SW 1271 (cell line): ENCODE measurements around the gene ELN.
"Not testable (repeated sequence)": the region's sequence is repeated elsewhere in the genome, so short reads cannot be mapped to it uniquely, and the experiment has no call there.

Source experiments
- DNase-seq, 2 experiments: peaks; one replicate each; lab custom pipeline; 2025; lab: John Stamatoyannopoulos, UW

The ELN gene

DNA sequence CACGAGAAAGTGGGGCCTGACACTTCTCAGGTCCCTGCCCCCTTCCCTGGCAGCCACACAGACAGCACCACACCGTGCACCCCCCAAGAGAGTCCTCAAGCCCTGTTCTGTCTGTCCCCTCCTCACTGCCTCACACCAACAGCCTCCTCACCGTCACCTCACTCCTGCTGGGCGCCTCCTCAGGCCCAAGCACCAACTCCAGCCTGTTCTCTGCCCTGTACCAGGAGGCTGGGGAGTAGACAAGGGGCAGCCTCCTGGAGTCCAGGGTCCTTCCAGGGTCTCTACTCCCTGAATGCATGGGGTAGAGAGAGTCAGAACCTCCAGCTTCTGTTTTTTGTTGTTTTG, 26.9 kb upstream of the ELN start:
- no peak for DNase-seq

GRCh38 chr7:74002474-74003017, 25.4 kb upstream of the ELN start:
- DNase-seq, result peak; percentile 54 to 74

- DNase-seq, result no peak
These were observed 24.4 kb upstream of the ELN start for GRCh38 chr7:74003621-74004020.

DNA sequence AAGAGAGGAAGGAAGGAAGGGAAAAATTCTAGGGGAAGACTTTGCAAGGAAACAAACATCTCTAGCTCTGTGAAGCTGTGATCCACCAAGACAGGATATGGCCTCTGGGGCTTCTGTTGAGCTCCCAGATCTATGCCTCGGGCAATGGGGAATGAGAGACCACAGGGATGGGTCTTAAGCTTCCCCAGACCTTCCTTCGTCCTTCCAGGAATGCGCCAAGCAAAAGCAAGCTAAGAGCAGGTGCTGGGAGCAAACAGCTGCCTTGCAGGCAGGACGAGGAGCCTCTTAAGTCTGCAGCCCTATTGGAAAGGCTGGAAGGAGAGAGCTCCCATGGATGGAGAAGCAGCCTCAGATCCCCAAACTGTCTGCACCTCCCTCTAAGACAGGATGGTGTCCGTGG, 21.9 kb upstream of the ELN start:
- no peak for DNase-seq

- DNase-seq, result no peak
These were observed 21.3 kb upstream of the ELN start for GRCh38 chr7:74006451-74007241.

DNA sequence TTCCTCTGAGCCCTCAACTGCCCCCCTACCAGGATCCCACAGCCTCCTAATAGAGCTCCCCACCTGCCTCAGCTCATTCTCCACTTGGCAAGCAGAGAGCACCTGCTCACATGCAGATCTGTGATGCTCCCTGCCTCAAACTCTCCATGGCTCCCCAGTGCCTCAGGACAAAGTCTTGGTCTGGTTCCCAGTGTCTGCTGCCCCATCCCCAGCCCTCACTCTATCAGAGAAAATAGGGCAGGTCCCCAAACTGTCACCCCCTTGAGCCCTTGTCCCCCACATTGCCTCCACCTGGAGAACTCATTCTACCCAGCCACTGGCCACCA, 20.8 kb upstream of the ELN start:
- DNase-seq, result no peak

- DNase-seq, result no peak
These were observed 19.3 kb upstream of the ELN start for GRCh38 chr7:74008687-74009086.

DNA sequence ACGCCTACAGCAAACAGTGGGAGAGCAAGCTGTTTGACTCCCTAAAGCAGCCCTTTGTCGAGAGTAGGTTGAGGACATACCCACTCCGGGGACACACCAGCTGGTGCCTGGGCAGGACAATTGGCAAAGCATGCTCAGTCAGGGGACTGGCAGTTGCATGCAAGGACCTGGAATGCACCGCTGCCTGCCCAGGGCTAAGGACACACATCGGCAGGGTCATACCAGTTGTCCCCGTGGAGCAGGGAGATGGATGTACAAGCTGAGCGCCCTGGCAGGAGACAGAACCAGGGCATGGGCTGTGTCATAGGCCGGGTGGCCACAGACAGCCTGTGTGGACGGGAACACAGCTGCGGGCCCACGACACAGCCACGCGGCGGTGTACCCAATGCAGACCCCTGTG, 18.3 kb upstream of the ELN start:
- DNase-seq, result no peak

DNA sequence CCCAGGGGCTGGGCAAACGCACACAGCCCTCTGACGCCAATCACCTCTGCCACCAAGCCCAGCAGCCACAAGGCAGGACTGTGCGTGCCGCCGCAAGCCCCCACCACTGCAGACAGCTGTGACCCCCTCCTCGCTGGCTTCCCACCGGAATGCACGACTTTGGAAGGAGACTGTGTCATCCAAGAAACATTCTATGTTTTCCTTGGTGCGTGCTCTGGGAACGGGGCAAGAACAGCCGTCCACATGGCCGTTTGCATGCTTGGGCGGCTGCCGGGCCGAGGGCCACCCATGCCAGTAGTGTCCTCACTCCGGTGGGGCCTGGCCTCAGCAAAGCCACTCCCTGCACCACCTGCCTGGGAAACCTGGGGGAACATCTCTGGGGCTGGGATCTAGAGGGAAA, 17.6 kb upstream of the ELN start:
- no peak for DNase-seq

GRCh38 chr7:74011421-74011820, 16.6 kb upstream of the ELN start:
- not testable (repeated sequence) for DNase-seq

- DNase-seq, result no peak
These were observed 15.1 kb upstream of the ELN start for GRCh38 chr7:74012842-74013249.

DNA sequence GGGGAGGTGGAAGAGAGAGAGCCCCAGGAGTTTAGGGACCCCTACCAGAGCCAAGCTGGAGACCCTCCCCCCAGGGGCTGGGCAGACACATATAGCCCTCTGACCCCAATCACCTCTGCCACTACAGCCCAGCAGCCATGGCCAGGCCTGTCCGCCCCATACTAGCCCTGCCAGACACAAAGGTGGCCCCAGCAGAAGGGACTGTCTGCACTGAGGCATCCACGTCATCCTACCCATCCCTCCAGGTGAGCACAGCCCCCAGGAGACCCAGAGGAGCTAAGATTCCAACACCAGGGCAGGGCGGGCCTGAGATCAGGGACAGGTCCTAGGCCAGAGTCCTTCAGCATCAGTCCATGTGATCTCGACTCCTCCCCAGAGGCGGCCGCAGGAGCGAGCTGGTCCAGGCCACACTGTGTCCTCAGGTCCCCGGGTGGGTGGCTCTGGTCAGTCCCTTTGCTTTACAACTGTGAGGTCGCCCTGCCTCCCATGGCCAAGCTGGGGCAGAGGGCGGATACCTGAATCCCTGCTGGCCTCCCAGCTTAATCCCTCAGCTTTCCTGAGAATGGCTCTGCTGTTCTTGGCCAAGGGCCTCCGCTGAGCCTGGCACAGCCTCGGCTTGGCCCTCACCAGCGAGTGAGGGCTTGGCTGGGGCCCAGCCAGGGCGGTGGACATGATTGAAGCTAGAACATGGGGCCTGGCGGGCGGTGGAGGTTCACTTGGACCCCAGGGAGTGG, 14.3 kb upstream of the ELN start:
- DNase-seq, result no peak

DNA sequence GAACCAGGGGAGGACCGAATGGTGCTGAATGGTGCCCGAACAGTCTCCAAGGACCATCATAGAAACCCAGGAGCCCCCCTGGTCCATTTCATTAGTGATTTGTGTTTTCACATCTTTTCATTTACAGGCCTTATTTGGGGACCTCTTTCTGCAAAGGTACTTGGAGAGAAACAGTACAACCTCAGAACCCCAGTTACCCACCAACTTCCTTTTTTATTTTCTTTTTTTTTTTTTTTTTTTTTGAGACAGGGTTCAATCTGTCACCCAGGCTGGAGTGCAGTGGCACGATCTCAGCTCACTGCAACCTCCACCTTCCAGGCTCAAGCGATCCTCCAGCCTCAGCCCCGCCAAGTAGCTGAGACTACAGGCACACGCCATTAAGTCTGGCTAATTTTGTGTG, 13.0 kb upstream of the ELN start:
- no peak for DNase-seq

DNA sequence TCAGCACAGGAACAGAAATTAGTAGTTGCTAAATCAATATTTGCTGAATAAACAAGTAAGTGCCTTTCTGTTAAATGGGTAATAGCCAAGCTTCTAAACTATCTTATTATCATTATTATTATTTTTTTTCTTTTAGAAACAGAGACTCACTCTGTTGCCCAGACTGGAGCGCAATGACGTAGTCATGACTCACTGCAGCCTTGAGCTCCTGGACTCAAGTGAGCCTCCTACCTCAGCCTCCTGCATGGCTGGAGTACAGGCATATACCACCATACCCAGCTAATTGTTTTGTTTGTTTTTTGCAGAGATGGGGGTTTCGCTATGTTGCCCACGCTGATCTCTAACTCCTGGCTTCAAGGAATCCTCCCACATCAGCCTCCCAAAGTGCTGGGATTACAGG, 12.3 kb upstream of the ELN start:
- no peak for DNase-seq

DNA sequence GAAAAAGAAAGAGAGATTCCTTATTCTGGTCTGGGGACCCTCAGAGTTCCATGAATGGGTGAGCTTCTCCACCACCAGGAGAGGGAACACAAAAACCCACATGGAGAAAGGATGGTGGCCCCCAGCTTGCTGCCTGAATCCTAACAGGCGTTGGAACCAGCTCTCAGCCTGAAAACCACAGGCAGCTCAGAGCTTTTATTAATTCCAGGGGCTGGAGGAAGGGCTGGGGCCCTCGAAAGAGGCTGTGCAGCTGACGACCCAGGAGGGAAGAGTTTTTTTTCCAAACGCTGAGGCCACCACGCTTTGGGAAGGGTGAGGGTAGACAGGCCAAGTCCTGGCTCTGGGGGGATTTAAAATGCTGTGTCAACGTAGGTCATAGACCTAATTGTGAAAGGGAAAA, 10.8 kb upstream of the ELN start:
- DNase-seq, result no peak

DNA sequence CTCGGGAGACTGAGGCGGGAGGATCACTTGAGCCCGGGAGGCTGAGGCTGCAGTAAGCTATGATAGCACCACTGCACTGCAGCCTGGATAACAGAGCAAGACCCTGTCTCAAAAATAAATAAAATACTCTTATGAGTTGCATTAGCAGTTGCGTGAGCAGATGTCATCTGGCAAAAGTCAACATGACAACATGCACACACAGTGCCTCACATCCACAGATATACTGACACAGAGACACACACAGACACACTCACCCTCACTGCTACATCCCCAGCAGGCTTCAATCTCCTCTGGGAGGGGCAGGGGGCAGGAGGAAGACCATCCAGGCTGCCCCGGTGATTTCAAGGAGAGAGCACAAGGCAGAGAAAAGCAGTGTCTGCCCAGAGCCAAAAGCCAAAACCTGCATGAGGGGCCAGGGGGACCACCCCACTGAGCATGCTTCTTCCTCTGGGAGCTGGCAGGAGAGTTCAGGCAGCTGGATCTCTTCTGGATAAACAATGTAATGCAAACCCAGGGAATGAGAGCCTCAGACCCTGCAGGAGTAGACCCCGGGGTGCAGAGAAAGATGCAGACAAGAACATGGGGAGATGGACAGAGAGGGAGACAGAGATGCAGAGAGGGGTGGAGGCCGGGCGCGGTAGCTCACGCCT, 9.6 kb upstream of the ELN start:
- DNase-seq, result no peak

GRCh38 chr7:74019149-74019548, 8.8 kb upstream of the ELN start:
- no peak for DNase-seq

GRCh38 chr7:74020390-74020789, 7.6 kb upstream of the ELN start:
- DNase-seq, result no peak

DNA sequence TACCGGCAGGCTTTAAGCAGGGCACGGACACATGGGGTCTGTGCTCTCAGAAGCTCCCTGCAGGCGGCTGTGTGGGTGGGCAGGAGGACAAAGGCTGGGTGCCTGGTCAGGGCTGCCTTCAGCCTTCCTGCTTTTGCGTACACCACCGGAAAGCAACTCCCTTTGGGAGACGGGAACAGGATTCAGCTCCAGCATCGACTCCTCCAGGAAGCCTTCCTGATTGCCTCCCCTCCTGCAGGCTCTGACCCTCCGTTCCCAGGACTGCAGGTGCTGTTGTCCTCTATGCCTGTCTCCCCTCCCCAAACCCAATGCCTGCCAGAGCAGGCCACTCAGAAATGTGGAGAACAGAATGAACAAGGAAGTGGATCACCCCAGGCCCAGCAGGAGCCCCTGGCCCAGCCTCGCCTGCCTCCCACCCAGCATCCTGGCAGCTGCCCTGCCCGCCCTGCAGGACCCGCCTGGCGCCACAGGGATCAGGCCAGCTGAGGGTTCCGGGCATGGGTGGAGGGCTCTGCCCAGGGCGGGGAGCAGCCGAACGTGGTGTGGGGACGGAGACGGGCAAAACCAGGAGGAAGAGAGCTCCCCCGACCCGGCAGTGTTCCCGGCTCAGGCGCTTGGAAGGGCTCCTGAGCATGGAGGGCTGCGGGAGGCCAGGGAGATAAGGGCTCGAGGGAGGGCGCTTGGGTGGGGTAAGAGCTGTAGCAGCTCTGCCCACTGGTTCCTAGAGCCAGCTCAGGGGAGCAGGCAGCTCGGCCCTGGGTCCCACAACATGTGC, 6.2 kb upstream of the ELN start:
- no peak for DNase-seq

- DNase-seq, result no peak
These were observed 5.5 kb upstream of the ELN start for GRCh38 chr7:74022507-74022906.

DNA sequence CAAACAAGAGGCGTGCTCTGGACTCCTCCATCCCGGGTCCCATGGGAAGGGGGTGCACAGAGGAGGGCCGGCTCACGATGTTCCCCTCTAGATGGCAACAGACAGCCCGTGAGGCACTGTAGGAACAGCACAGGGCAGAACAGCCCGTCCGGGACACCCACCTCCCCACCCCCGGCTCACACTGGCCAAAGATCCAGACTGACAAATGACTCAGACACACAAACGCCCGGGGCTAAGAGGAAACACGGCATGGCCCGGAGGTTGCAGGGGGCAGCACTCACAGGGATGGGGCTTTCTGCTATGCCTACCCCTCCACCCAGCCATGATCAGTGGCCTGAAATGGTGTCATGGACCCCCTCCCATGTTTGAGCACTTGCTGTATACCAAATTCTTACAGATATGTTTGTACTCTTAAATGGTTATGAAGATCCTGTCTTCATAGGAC, 4.9 kb upstream of the ELN start:
- DNase-seq, result peak in 1 of 2 experiments; percentile 34

- no peak for DNase-seq
These were observed 4.2 kb upstream of the ELN start for GRCh38 chr7:74023786-74024185.
